Mucosa of descending colon (tissue), 3 donors: ENCODE results near the gene LRRC8D. TPM values are rescaled to one million over a fixed set of nuclear protein-coding genes. Genes with fewer than 3 reads are reported as not detected.

ENCODE experiments used
- ATAC-seq: fragments of 200-7000 bp; cut with Tn5 transposase; one replicate; pipeline ENCODE4 v1.9.1; 2020; ENCODE audit warnings: mild to moderate bottlenecking, moderate library complexity
- DNase-seq, 3 donors: peaks; one replicate each; pipeline ENCODE4 v3.0.0-alpha.2; 2020
- H3K36me3 ChIP-seq: fragments of 200-600 bp; one replicate; pipeline ENCODE4 v1.8.0; 2021; ENCODE audit warnings: low read depth, mild to moderate bottlenecking
- H3K4me1 ChIP-seq: fragments of 200-600 bp; one replicate; pipeline ENCODE4 v1.8.0; 2021; ENCODE audit warnings: low read depth, mild to moderate bottlenecking
- H3K4me3 ChIP-seq: fragments of 200-600 bp; one replicate; pipeline ENCODE4 v1.8.0; 2021; ENCODE audit warnings: mild to moderate bottlenecking
- H3K9me3 ChIP-seq: fragments of 200-600 bp; one replicate; pipeline ENCODE4 v1.8.0; 2021; ENCODE audit warnings: mild to moderate bottlenecking
- CTCF ChIP-seq: fragments of 200-600 bp; IDR thresholded peaks from one replicate; pipeline ENCODE4 v1.8.0; 2022; ENCODE audit warnings: antibody characterized with exemption, mild to moderate bottlenecking
- intact Hi-C, 2 donors: fragments of 100-400 bp; cut with DNase I in 1 of 2; cut with micrococcal nuclease in 1 of 2; formaldehyde crosslinking; loops; one replicate each; pipeline versions ENCODE4 v1.11.0 to v1.11.1; 2022; cut with DNase I, micrococcal nuclease
- total RNA-seq, 3 donors: library from RNA; stranded (reverse); fragmentation: NEBNext Ultra II Directional in 2 of 3; extraction: Animal tissue kit (Norgen Biotek cat#: 25700) in 2 of 3; gene quantifications; one replicate each; pipeline versions ENCODE4 v1.2.1 to v1.2.4, GENCODE V29; 2021 to 2023
- donor health status: DM: no; HTN: no; CAD: no; lungs with moderate emphysema.
- donor health status: DM: no; HTN: no; CAD: no.
- donor health status: DM: no; HTN: yes; CAD: no.

LRRC8D gene
- total RNA-seq, 3 donors from 2014 or later: 22.8 to 43.3 (median 39.6) TPM

- DNase-seq (no peak), ATAC-seq (no peak)
- H3K4me1 ChIP-seq: peaks cover 2% of the 10 kb centered on the region
- no peaks in the 10 kb centered on the region for H3K9me3 ChIP-seq
- H3K4me3 ChIP-seq: no peak overlapping the region
- no peak for TF ChIP-seq CTCF
- no peaks in the 10 kb centered on the region for H3K36me3 ChIP-seq
- intact Hi-C loops: no loop called here
Observed at GRCh38 chr1:89973471-89974127, 152.8 kb downstream of the LRRC8D start.

GRCh38 chr1:89974256-89974655, 153.4 kb downstream of the LRRC8D start:
- ATAC-seq (no peak), DNase-seq (no peak)
- intact Hi-C loops: no loop called here
- Histone ChIP-seq H3K4me1 (peaks cover 2% of the 10 kb centered on the region), H3K4me3 (no peak overlapping the region), H3K9me3 (no peaks in the 10 kb centered on the region), H3K36me3 (no peaks in the 10 kb centered on the region)
- no peak for TF ChIP-seq CTCF

- H3K9me3 ChIP-seq: no peaks in the 10 kb centered on the region
- intact Hi-C loops: no loop called here
- ATAC-seq (peak; percentile 30), DNase-seq (no peak)
- no peaks in the 10 kb centered on the region for H3K36me3 ChIP-seq
- peaks cover 2% of the 10 kb centered on the region for H3K4me1 ChIP-seq
- no peak for TF ChIP-seq CTCF
- H3K4me3 ChIP-seq: no peak overlapping the region
Observed at GRCh38 chr1:89974696-89975470, 154.1 kb downstream of the LRRC8D start.

- no peaks in the 10 kb centered on the region for H3K9me3 ChIP-seq
- peaks cover 2% of the 10 kb centered on the region for H3K4me1 ChIP-seq
- H3K36me3 ChIP-seq: no peaks in the 10 kb centered on the region
- no peak overlapping the region for H3K4me3 ChIP-seq
- no peak for ATAC-seq
- intact Hi-C loops: no loop called here
- no peak for TF ChIP-seq CTCF
- no peak for DNase-seq
Observed at GRCh38 chr1:89975540-89976125, 154.8 kb downstream of the LRRC8D start.

- no peak overlapping the region for H3K4me3 ChIP-seq
- intact Hi-C loops: no loop called here
- no peak for ATAC-seq
- H3K4me1 ChIP-seq: no peaks in the 10 kb centered on the region
- TF ChIP-seq CTCF: no peak
- H3K9me3 ChIP-seq: no peaks in the 10 kb centered on the region
- H3K36me3 ChIP-seq: no peaks in the 10 kb centered on the region
- no peak for DNase-seq
Observed at GRCh38 chr1:89978755-89979154, 157.9 kb downstream of the LRRC8D start.
